SK-N-SH (cell line): Measurements from ENCODE around the gene CPEB3. TPM values are rescaled to one million over a fixed set of nuclear protein-coding genes. Genes with fewer than 3 reads are reported as not detected.

Source experiments
- CTCF ChIA-PET: fragments of 300-600, 350-600 bp; formaldehyde crosslinking; extraction: SDS; loops from one replicate; lab custom pipeline; 2021; lab: Yijun Ruan, JAX
- POLR2A ChIA-PET: fragments of 350-600 bp; sonication (Branson Sonifier 250); formaldehyde crosslinking; extraction: SDS; loops from one replicate; lab custom pipeline; 2020; ENCODE audit warnings: antibody characterized with exemption, inconsistent platforms; lab: Yijun Ruan, JAX
- DNase-seq: peaks from one replicate; pipeline ENCODE4 v3.0.0; 2012
- H2AFZ ChIP-seq: fragments of 200-600 bp; sonication (generic); 2 replicates; pipeline ENCODE4 v1.8.1; 2016; ENCODE audit warnings: antibody characterized with exemption, mild to moderate bottlenecking, low read depth
- H3F3A ChIP-seq: fragments of 200-600 bp; sonication (generic); replicated peaks from 2 replicates; pipeline ENCODE3; 2016; ENCODE audit warnings: antibody characterized with exemption, mild to moderate bottlenecking; ENCODE audit not compliant: insufficient read depth
- H3K27ac ChIP-seq, 2 experiments: fragments of 200-500 bp in 1 of 2; fragments of 200-600 bp in 1 of 2; sonication (Bioruptor generic) in 1 of 2; sonication (generic), shearing (Covaris generic) in 1 of 2; 2 replicates each; pipeline versions ENCODE4 v1.5.1 to v1.6.1; 2014 to 2016; ENCODE audit warnings: low read depth in 2 of 2, inconsistent platforms in 1 of 2, low read length in 1 of 2, mild to moderate bottlenecking in 1 of 2, mixed read lengths in 1 of 2
- H3K27me3 ChIP-seq: fragments of 200-600 bp; sonication (generic), shearing (Covaris generic); 2 replicates; pipeline ENCODE4 v1.6.1; 2016; ENCODE audit warnings: mixed run types; ENCODE audit not compliant: insufficient read depth
- H3K36me3 ChIP-seq, 2 experiments: fragments of 200-500 bp in 1 of 2; fragments of 200-600 bp in 1 of 2; sonication (Bioruptor generic) in 1 of 2; sonication (generic) in 1 of 2; replicated peaks in 1 of 2; 2 replicates each; pipeline versions ENCODE3 to v1.5.1; 2014 to 2016; ENCODE audit warnings: low read length in 1 of 2, mild to moderate bottlenecking in 1 of 2; ENCODE audit not compliant: insufficient read depth in 2 of 2, control insufficient read depth in 1 of 2
- H3K4me1 ChIP-seq, 2 experiments: fragments of 200-500 bp in 1 of 2; fragments of 200-600 bp in 1 of 2; sonication (Bioruptor generic) in 1 of 2; sonication (generic), shearing (Covaris generic) in 1 of 2; 2 replicates each; pipeline versions ENCODE4 v1.5.1 to v1.6.1; 2014 to 2016; ENCODE audit warnings: low read depth in 1 of 2, low read length in 1 of 2, mixed run types in 1 of 2; ENCODE audit not compliant: insufficient read depth in 2 of 2, control insufficient read depth in 1 of 2
- H3K4me2 ChIP-seq: fragments of 200-600 bp; sonication (generic), shearing (Covaris generic); 2 replicates; pipeline ENCODE4 v1.6.1; 2017; ENCODE audit warnings: mixed run types
- H3K4me3 ChIP-seq, 2 experiments: fragments of 200-500 bp in 1 of 2; fragments of 200-600 bp in 1 of 2; sonication (Bioruptor generic) in 1 of 2; sonication (generic), shearing (Covaris generic) in 1 of 2; 2 replicates each; pipeline versions ENCODE4 v1.5.1 to v1.8.1; 2014 to 2016; ENCODE audit warnings: low read depth in 2 of 2, inconsistent platforms in 1 of 2, low read length in 1 of 2, mild to moderate bottlenecking in 1 of 2, mixed read lengths in 1 of 2, moderate library complexity in 1 of 2
- H3K79me2 ChIP-seq: fragments of 200-600 bp; sonication (generic); 2 replicates; pipeline ENCODE4 v1.8.1; 2017; ENCODE audit warnings: mild to moderate bottlenecking; ENCODE audit not compliant: insufficient read depth
- H3K9ac ChIP-seq: fragments of 200-600 bp; sonication (generic); 2 replicates; pipeline ENCODE4 v1.6.1; 2017; ENCODE audit warnings: mixed run types
- H3K9me2 ChIP-seq: fragments of 200-600 bp; sonication (generic); 2 replicates; pipeline ENCODE4 v1.6.1; 2017; ENCODE audit warnings: mixed run types
- H3K9me3 ChIP-seq: fragments of 200-600 bp; sonication (generic); 2 replicates; pipeline ENCODE4 v1.6.1; 2017; ENCODE audit warnings: mixed run types, mild to moderate bottlenecking, moderate library complexity
- H4K20me1 ChIP-seq: fragments of 200-600 bp; sonication (generic); 2 replicates; pipeline ENCODE4 v1.6.1; 2017; ENCODE audit warnings: mild to moderate bottlenecking, mixed run types; ENCODE audit not compliant: insufficient read depth
- EZH2phosphoT487 ChIP-seq: fragments of 200-600 bp; sonication (generic); IDR thresholded peaks from 2 replicates; pipeline ENCODE4 v1.6.1; 2017; ENCODE audit warnings: low read depth, mixed run types, mild to moderate bottlenecking, antibody characterized with exemption, moderate library complexity, borderline replicate concordance
- FOSL2 ChIP-seq: IDR thresholded peaks from 2 replicates; pipeline ENCODE4 v1.4.0; 2012; ENCODE audit warnings: low read depth, mild to moderate bottlenecking, moderate library complexity, borderline replicate concordance
- FOXJ3 ChIP-seq: sonication (generic); formaldehyde crosslinking; IDR thresholded peaks from 2 replicates; pipeline ENCODE4 v1.5.1; 2020; ENCODE audit warnings: mild to moderate bottlenecking, missing genetic modification reagents
- GATA2 ChIP-seq: sonication (generic); formaldehyde crosslinking; IDR thresholded peaks from 2 replicates; pipeline ENCODE4 v1.5.0; 2020; ENCODE audit warnings: mild to moderate bottlenecking, missing genetic modification reagents
- JUND ChIP-seq: IDR thresholded peaks from 2 replicates; pipeline ENCODE4 v1.4.0; 2012
- MAX ChIP-seq: IDR thresholded peaks from 2 replicates; pipeline ENCODE4 v1.4.0; 2012; ENCODE audit warnings: low read depth
- MXI1 ChIP-seq: IDR thresholded peaks from 2 replicates; pipeline ENCODE4 v1.6.1; 2012; ENCODE audit warnings: mild to moderate bottlenecking, low read depth, low read length, improper control_type of control experiment
- NFIC ChIP-seq: IDR thresholded peaks from 2 replicates; pipeline ENCODE4 v1.4.0; 2012; ENCODE audit warnings: borderline replicate concordance
- RAD21 ChIP-seq: IDR thresholded peaks from 2 replicates; pipeline ENCODE4 v1.6.1; 2012; ENCODE audit warnings: mild to moderate bottlenecking, low read length
- RCOR1 ChIP-seq: fragments of 150-350 bp; IDR thresholded peaks from 2 replicates; pipeline ENCODE4 v1.6.1; 2017; ENCODE audit warnings: antibody characterized with exemption, low read length
- RXRA ChIP-seq: IDR thresholded peaks from 2 replicates; pipeline ENCODE4 v1.4.0; 2012; ENCODE audit warnings: low read depth, mild to moderate bottlenecking, borderline replicate concordance
- TCF12 ChIP-seq: IDR thresholded peaks from 2 replicates; pipeline ENCODE4 v1.4.0; 2012
- YY1 ChIP-seq: IDR thresholded peaks from 2 replicates; pipeline ENCODE4 v1.4.0; 2012; ENCODE audit warnings: low read depth, mild to moderate bottlenecking
- WGBS: methylation state at CpG from one replicate; pipeline ENCODE4 v1.1.6; 2017; ENCODE audit warnings: low lambda C conversion rate; 5-methylcytosine and 5-hydroxymethylcytosine counted together
- polyA plus RNA-seq, 3 experiments: library from polyadenylated mRNA; depleted of rRNA; stranded (reverse); fragments of >200 nt; gene quantifications; 2 replicates each; pipeline ENCODE4 v1.2.3, GENCODE V29; 2012
- TF ChIP-seq, protein P1 (sequence below): fragments of 150-350 bp; IDR thresholded peaks from 2 replicates; pipeline ENCODE4 v1.6.1; 2016; ENCODE audit warnings: mild to moderate bottlenecking, low read depth, low read length

Gene CPEB3
- polyA plus RNA-seq, 1 of the 3 experiments (the other 2 are of a cell fraction) = 0.36 TPM

DNA sequence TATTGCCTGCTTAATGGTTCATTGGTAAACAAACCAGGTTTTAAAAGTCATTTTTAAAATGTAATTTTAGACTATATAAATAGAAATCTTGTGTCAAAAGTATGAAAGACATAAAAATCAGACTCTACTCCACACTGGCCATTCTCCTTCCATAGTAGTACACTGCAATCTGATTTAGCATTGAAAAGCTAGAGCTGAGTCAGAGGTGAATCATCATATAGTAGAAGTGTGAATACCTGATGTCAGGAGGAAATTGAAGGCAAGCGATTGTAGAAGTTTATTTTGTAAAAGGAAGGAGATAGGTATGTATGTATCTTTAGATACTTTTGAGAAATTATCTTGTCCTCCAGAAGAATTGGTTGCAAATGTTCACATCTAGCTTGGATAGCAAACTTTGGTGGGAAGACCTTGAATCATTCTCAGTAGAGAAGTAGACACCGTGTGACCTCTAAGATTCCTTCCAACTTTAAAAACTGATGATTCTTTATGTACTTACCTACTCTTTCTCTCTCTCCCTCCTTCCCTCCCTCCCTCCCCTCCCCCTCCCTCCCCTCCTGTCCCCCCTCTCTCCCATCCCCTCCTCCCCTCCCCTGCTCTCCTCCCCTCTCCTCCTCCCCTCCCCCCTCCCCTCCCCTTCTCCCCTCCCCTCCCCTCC, 279.2 kb downstream of the CPEB3 start:
- Histone ChIP-seq H3K9me2 (no peaks in the 10 kb centered on the region), H3K36me3 (peaks cover 42 to 48% of the 10 kb centered on the region in 2 experiments), H3K9ac (no peak overlapping the region), H2AFZ (no peak overlapping the region), H4K20me1 (no peaks in the 10 kb centered on the region), H3K9me3 (no peaks in the 10 kb centered on the region), H3K4me1 (no peaks in the 10 kb centered on the region), H3K27me3 (no peaks in the 10 kb centered on the region), H3K79me2 (no peaks in the 10 kb centered on the region), H3K4me2 (no peak overlapping the region), H3F3A (peaks cover 12% of the 10 kb centered on the region), H3K4me3 (no peak overlapping the region), H3K27ac (peak overlapping the region in 1 of 2 experiments; percentile 16; a peak in 2 of 4 replicates)
- ChIA-PET POLR2A (no interaction called here), CTCF (no interaction called here)
- WGBS = 53% methylated on average over 2 of the region's 2 CpGs
- TF ChIP-seq TCF12 = peak; percentile 8; the same call in 1 of the 2 replicates
- TF ChIP-seq JUND = peak; percentile 83
- TF ChIP-seq RCOR1 = no peak
- TF ChIP-seq FOSL2 = peak; percentile 93
- TF ChIP-seq MAX = peak; percentile 41; the same call in 1 of the 2 replicates
- no peak for DNase-seq

DNA sequence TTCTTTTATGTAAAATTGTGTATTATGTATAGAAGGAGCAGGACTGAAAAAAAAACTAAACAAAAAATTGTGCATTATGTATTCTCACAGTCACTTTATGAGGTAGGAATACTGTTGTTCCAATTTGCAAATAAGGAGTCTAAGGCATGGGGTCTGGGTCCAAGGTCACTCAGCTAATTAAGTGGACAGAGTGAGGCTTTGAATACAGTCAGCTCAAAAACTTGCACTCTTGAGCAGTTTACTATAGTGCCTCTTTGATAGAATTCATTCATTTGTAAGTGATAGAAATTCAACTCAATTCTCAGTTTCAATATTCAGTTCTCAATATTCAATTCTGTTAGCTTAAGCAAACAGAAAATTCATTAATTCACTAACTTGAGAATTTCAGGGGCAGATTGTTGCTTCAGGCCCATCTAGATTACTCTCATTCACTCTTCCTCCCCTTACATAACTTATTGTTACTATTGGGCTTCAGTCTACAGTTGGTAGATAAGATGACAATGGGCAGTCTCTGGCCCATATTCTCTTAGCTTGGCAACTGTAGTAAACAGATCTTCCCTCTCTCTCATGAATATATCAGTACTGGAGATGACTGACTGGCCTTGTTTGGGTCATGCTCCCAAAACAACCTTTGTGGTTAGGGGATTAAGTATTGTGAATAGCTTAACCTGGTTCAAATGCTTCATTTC, 280.7 kb downstream of the CPEB3 start:
- no peaks in the 10 kb centered on the region for H3K9me2 ChIP-seq
- no peak for DNase-seq
- TF ChIP-seq YY1 (no peak), RXRA (no peak), TCF12 (no peak), NFIC (no peak), GATA2 (no peak)
- peaks cover 12% of the 10 kb centered on the region for H3F3A ChIP-seq
- H3K79me2 ChIP-seq = no peaks in the 10 kb centered on the region
- H3K9ac ChIP-seq = no peak overlapping the region
- H3K27me3 ChIP-seq = no peaks in the 10 kb centered on the region
- no peaks in the 10 kb centered on the region for H3K9me3 ChIP-seq
- peaks cover 41% of the 10 kb centered on the region in 2 experiments for H3K36me3 ChIP-seq
- no peak overlapping the region for H3K27ac ChIP-seq
- CTCF ChIA-PET = interaction anchor here (0.7 to 1.1 kb wide), 2 partner anchors 10 to 78 kb away, joined by 3 to 4 read pairs; no protein-coding TSS in a partner anchor
- no peak overlapping the region for H3K4me2 ChIP-seq
- no peaks in the 10 kb centered on the region for H4K20me1 ChIP-seq
- H3K4me3 ChIP-seq = no peak overlapping the region
- no peak overlapping the region for H2AFZ ChIP-seq
- POLR2A ChIA-PET = no interaction called here
- H3K4me1 ChIP-seq = no peaks in the 10 kb centered on the region

DNA sequence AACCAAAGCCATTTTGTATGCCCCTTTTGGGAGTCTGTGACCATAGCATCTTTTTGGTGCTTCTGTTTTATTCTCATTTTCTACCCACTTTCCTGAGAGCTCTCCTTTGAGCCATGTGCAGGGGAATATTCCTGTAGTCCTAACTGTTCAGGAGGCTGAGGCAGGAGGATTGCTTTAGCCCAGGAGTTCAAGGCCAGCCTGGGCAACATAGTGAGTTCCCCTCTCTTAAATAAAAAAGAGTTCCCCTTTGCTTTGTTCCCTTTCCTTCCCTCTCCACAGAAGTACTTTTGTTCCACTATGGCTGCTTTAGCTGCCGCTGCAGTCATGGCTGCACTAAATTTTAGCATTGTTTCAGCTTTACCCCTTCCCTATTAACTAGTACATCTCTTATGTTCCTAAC, 281.4 kb downstream of the CPEB3 start:
- no peaks in the 10 kb centered on the region for H4K20me1 ChIP-seq
- no peaks in the 10 kb centered on the region for H3K9me2 ChIP-seq
- H3K4me1 ChIP-seq = no peaks in the 10 kb centered on the region
- no peak overlapping the region for H2AFZ ChIP-seq
- no peak overlapping the region for H3K4me3 ChIP-seq
- H3K36me3 ChIP-seq = peaks cover 35 to 37% of the 10 kb centered on the region in 2 experiments
- POLR2A ChIA-PET = no interaction called here
- no peak overlapping the region for H3K27ac ChIP-seq
- no peaks in the 10 kb centered on the region for H3K9me3 ChIP-seq
- no peak for TF ChIP-seq EZH2phosphoT487
- TF ChIP-seq FOSL2 = no peak
- no peak for TF ChIP-seq MXI1
- no peak for TF ChIP-seq RAD21
- TF ChIP-seq, protein P1, sequence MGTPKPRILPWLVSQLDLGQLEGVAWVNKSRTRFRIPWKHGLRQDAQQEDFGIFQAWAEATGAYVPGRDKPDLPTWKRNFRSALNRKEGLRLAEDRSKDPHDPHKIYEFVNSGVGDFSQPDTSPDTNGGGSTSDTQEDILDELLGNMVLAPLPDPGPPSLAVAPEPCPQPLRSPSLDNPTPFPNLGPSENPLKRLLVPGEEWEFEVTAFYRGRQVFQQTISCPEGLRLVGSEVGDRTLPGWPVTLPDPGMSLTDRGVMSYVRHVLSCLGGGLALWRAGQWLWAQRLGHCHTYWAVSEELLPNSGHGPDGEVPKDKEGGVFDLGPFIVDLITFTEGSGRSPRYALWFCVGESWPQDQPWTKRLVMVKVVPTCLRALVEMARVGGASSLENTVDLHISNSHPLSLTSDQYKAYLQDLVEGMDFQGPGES = no peak
- no peak for TF ChIP-seq FOXJ3
- CTCF ChIA-PET = interaction anchor here (0.7 to 1.4 kb wide), 3 partner anchors 11 to 78 kb away, joined by 3 to 4 read pairs (median 3); no protein-coding TSS in a partner anchor
- H3K9ac ChIP-seq = no peak overlapping the region
- H3F3A ChIP-seq = peaks cover 12% of the 10 kb centered on the region
- no peaks in the 10 kb centered on the region for H3K79me2 ChIP-seq
- no peak for DNase-seq
- no peaks in the 10 kb centered on the region for H3K27me3 ChIP-seq
- no peak overlapping the region for H3K4me2 ChIP-seq
- 100% methylated on average over 1 of the region's 1 CpG for WGBS
